DND-41 (cell line): ENCODE measurements around the gene SNRNP40.

ENCODE experiments used
- CTCF ChIP-seq: IDR thresholded peaks from 2 replicates; pipeline ENCODE4 v1.5.1; 2012; ENCODE audit warnings: borderline replicate concordance, low read length, moderate library complexity, mild to moderate bottlenecking; ENCODE audit not compliant: poor library complexity, severe bottlenecking; ENCODE audit errors: extremely low read depth
- EZH2 ChIP-seq: IDR thresholded peaks from 3 replicates; pipeline ENCODE4 v1.6.1; 2012; ENCODE audit warnings: borderline replicate concordance, low read depth, mild to moderate bottlenecking, moderate library complexity, low read length, inconsistent platforms; ENCODE audit not compliant: severe bottlenecking

DNA sequence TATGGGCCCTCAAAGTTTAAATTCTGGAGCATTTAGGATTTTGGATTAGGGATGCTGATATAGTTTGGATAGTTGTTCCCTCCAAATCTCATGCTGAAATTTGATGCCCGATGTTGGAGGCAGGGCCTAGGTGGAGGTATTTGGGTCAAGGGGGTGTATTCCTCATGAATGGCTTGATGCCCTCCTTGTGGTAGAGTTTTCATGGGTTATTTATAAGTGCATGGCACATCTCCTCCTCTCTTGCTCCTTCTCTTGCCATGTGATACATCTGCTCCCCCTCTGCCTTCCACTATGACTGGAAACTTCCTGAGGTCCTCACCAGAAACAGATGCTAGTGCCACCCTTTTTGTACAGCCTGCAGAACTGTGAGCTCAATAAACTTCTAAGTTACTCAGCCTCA lies 39.4 kb downstream of the SNRNP40 start:
- no peak for TF ChIP-seq CTCF
- no peak for TF ChIP-seq EZH2
